GM10248 (cell line): ENCODE results near the gene USF1.
"Not testable (repeated sequence)": the region's sequence is repeated elsewhere in the genome, so short reads cannot be mapped to it uniquely, and the experiment has no call there.

Experiments used
- CTCF ChIA-PET: fragments of 300-600 bp; sonication (Branson Sonifier 250); formaldehyde crosslinking; extraction: SDS; loops from one replicate; lab custom pipeline; 2021; ENCODE audit warnings: antibody characterized with exemption; lab: Yijun Ruan, JAX
- POLR2A ChIA-PET: fragments of 350-650 bp; sonication (Branson Sonifier 250); formaldehyde crosslinking; extraction: SDS; loops from one replicate; lab custom pipeline; 2020; ENCODE audit warnings: antibody characterized with exemption; lab: Yijun Ruan, JAX
- DNase-seq: peaks from one replicate; pipeline ENCODE4 v3.0.0; 2012; ENCODE audit errors: extremely low spot score
- CTCF ChIP-seq: IDR thresholded peaks from 2 replicates; pipeline ENCODE4 v1.5.1; 2012; ENCODE audit warnings: mild to moderate bottlenecking, low read depth; ENCODE audit errors: extremely low read depth, missing control alignments, control extremely low read depth

Gene USF1

GRCh38 chr1:160997323-160998038, 48.3 kb downstream of the USF1 start:
- CTCF ChIA-PET: interaction anchor here (0.6 to 6.0 kb wide), 36 partner anchors 8 to 744 kb away, joined by 3 to 46 read pairs (median 4); partner anchors contain the start of genes F11R, KLHDC9, TSTD1 and USF1
- peak; percentile 66 for DNase-seq
- TF ChIP-seq CTCF: peak; percentile 81
- POLR2A ChIA-PET: interaction anchor here (0.6 kb wide), 2 partner anchors 22 to 39 kb away, joined by 4 to 5 read pairs; no protein-coding TSS in a partner anchor

DNA sequence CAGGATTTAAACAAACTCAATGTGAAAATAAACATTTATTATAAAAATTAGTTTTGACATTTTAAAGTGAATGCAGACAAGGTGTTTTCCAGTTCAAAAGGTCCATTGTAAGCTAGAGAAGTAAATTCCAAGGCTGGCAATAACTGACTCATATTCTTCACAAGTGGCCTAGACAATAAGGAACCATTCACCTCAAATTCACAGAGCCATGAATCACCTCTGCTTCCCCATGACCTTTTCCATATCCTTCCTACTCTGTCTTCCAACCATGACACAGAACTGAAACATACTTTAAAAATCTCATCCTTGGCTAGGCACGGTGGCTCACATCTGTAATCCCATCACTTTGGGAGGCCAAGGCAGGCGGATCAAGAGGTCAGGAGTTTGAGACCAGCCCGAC, 49.6 kb downstream of the USF1 start:
- no peak for DNase-seq
- ChIA-PET POLR2A (no interaction called here), CTCF (interaction anchor here (0.9 to 5.6 kb wide), 5 partner anchors 11 to 102 kb away, joined by 3 to 46 read pairs (median 11); partner anchors contain the start of genes ARHGAP30, KLHDC9 and TSTD1)
- TF ChIP-seq CTCF: no peak

DNA sequence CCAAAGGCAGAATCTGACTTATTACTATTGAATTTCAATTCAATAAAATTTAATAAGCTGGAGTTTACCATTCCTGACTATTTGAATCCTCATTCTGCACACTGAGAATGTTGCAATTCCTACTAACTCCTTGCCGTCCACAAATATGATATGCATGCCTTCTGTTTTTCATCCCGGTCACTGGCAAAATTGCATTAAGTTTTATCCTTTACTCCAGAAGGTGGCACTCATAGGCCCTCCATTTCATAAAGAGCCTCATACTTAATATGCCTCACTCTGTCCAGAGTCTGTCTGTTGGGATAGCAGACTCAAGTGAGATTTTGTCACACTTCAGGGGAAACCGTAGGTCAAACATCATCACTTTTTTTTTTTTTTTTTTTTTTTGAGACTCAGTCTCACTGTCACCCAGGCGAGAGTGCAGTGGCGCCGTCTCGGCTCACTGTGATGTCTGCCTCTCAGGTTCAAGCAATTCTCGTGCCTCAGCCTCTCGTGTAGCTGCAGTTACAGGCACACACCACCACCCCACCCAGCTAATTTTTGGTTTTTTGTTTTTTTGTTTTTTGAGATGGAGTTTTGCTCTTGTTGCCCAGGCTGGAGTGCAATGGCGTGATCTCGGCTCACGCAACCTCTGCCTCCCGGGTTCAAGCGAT, 52.1 kb downstream of the USF1 start:
- CTCF ChIA-PET: interaction anchor here (0.9 kb wide), 1 partner anchor 158 kb away, joined by 3 read pairs; no protein-coding TSS in a partner anchor
- TF ChIP-seq CTCF: no peak
- POLR2A ChIA-PET: no interaction called here
- no peak for DNase-seq

DNA sequence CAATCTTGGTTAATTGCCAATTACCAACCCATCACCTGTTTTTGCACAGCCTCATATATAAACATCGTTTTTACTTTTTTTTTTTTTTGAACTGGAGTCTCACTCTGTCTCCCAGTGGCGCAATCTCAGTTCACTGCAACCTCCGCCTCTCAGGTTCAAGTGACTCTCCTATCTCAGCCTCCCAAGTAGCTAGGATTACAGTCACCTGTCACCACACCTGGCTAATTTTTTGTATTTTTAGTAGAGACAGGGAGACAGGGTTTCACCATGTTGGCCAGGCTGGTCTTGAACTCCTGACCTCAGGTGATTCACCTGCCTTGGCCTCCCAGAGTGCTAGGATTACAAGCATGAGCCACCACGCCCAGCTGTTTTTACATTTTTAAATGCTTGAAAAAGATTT, 53.7 kb downstream of the USF1 start:
- DNase-seq, CTCF ChIA-PET: not testable (repeated sequence)

More for the DNA sequence above, 53.7 kb downstream of the USF1 start:
- POLR2A ChIA-PET: interaction anchor here (0.7 kb wide), 1 partner anchor 317 kb away, joined by 3 read pairs; no protein-coding TSS in a partner anchor
